GM20431 (cell line): Measurements from ENCODE around the gene CYP4B1.
"Not testable (repeated sequence)": the region's sequence is repeated elsewhere in the genome, so short reads cannot be mapped to it uniquely, and the experiment has no call there.

Experiments
- in situ Hi-C: fragments of 300-500 bp; cut with MseI, MboI; formaldehyde crosslinking; loops from one replicate; pipeline ENCODE4 v1.15.0; 2020; ENCODE audit warnings: low sequenced_read_pairs; ENCODE audit not compliant: unreplicated experiment

CYP4B1 gene

DNA sequence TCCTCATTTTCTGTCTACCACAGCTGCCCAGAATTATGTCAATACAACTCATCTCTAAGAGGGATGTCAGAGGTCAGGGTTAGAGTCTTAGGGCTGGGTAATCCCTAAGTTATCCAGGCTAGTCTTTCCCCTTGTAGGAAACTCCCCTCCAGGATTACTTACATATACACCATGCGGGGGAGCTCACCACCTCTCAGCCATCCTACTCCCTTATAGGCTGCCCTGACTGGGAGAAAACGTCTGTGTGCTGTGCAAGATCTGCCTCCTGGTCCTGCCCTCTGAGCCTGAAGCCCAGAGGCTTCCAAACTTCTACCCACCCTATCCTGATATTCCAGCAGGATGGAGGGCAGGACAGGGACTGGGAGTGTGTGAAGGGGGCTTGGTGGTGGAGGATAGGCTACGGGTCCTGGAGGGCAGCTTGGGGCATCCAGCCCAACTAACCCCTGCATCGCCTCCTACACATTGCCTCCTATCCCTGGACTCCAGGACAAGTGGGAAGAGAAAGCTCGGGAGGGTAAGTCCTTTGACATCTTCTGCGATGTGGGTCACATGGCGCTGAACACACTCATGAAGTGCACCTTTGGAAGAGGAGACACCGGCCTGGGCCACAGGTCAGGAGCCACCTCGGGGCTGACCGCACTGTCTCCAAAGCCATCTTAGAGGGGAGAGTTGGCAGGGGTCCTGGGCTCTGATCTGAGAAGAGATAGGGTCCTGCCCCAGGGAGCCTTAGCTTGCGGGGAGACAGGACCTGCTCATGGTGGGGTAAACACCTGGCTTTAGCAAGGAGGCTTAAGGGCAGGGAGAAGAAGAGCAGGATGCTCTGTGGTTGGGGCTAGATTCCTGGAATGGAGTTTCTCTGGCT is 14.4 kb downstream of the CYP4B1 start:
- in situ Hi-C loops = no loop called here

DNA sequence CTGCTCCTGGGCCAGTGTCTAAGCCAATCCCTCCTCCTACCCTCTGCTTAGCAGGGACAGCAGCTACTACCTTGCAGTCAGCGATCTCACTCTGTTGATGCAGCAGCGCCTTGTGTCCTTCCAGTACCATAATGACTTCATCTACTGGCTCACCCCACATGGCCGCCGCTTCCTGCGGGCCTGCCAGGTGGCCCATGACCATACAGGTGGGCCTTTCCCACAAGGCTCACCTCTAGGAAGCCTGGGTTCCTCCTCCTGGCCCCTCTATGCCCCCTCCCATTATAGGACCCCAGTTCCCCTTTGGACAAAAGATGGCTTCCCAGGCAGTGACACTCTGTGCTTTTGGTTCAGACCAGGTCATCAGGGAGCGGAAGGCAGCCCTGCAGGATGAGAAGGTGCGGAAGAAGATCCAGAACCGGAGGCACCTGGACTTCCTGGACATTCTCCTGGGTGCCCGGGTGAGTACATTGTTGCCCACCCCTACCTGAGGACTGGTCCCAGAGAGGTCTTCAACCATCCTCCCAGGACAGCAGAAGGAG is 15.1 kb downstream of the CYP4B1 start:
- in situ Hi-C loops = no loop called here

GRCh38 chr1:46815133-46815532 is 16.3 kb downstream of the CYP4B1 start:
- in situ Hi-C loops = no loop called here

- in situ Hi-C loops = no loop called here
Observed at GRCh38 chr1:46816930-46817329, 18.1 kb downstream of the CYP4B1 start.

- in situ Hi-C loops = no loop called here
Observed at GRCh38 chr1:46817814-46818213, 19.0 kb downstream of the CYP4B1 start.

GRCh38 chr1:46818591-46818990 is 19.7 kb downstream of the CYP4B1 start:
- in situ Hi-C loops = no loop called here

DNA sequence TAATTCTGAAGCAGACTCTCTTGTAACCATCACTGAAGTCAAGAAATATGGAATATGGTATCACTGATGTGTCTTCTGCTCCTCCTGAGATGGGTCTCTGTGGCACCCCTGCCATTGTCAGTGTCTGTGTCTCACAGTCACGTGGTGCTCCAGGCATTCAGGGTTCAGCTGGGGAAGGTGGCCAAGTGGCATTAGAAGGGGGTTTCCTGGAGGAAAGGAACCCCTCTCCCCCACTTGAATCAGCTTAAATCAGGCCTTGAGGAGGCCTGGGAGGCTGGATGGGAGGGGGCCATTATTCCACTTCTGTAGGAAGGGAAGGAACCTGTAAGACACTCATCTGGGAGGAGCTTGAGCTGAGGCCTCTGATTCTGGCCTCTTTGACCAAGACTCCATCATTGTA is 20.5 kb downstream of the CYP4B1 start:
- in situ Hi-C loops = no loop called here

DNA sequence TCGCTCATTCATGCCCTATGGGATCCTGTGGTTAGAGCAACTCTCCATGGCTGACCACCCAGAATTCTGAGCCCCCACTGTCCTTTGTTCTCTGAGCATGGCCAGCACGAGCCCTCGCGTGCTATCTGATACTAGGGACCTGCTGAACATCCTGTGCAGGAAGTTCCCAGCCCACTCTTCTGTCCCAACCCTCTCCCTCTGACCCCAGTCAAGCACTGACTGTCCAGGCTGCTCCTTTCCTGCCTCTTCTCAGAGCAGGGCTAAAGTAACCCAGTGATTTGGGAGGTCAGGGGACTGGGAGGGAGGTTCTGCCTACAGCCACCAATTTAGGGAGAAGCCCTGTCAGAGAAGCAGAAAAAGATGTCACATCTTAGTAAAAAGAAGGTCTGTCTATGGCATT is 21.2 kb downstream of the CYP4B1 start:
- in situ Hi-C loops = no loop called here

DNA sequence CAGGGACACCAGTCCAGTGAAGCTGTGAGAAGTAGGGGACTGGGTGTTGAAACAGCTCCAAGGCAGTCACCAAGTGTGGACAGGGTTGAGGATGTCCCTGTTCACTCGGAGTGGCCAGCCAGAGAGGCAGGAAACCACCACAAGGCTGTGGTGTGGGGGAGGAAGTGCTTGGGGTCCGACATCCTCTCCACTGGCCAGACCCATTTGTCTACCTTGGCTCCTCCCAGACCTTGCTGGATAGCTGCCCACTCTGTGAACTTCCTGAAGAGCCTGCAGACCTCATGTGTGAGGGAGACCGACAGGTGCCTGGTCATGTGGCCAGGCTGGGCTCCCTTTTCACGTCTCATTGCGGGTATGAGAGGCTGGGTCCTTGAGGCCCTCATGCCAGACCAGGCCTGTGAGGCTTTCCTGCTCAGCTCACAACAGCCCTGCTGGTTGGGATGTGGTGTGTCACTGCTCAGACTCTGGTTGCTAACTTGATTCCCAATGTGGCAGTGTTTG is 21.8 kb downstream of the CYP4B1 start:
- in situ Hi-C loops = no loop called here

GRCh38 chr1:46822248-46822826 is 23.5 kb downstream of the CYP4B1 start:
- in situ Hi-C loops = no loop called here

DNA sequence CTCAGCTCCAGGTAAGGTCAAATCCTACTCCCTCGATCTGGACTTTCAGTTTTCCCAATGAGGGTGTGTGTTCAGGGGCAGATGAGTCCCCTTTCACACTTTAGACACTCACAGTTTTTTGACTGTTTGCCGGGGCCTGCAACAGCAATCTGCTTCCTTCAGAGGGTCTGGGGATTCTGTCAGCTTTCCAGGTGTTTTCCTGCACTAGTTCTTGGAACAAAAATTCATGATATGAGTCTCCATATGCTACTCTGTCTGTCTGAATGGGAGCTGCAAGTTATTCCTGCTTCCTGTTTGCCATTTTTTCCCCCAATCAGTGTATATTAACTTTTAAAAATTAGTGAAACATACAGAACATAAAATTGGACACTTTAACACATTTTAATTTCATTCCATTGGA is 24.3 kb downstream of the CYP4B1 start:
- in situ Hi-C loops = no loop called here

GRCh38 chr1:46826892-46827291 is 28.0 kb downstream of the CYP4B1 start:
- in situ Hi-C loops = not testable (repeated sequence)

GRCh38 chr1:46830665-46831322 is 31.9 kb downstream of the CYP4B1 start:
- in situ Hi-C loops = no loop called here

DNA sequence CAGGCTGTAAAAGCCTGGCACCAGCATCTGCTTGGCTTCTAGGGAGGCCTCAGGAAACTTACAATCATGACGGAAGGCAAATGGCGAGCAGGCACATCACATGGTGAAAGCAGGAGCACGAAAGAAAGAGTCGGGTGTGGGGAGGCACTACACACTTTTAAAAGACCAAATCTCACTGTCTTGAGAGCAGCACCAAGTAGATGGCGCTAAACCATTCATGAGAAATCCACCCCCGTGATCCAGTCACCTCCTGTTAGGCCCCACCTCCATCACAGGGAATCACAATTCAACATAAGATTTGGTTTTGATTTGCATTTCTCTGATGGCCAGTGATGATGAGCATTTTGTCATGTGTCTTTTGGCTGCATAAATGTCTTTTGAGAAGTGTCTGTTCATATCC is 36.6 kb downstream of the CYP4B1 start:
- in situ Hi-C loops = not testable (repeated sequence)

GRCh38 chr1:46846386-46846785 is 47.5 kb downstream of the CYP4B1 start:
- in situ Hi-C loops = not testable (repeated sequence)

GRCh38 chr1:46857660-46858065 is 58.8 kb downstream of the CYP4B1 start:
- in situ Hi-C loops = not testable (repeated sequence)

DNA sequence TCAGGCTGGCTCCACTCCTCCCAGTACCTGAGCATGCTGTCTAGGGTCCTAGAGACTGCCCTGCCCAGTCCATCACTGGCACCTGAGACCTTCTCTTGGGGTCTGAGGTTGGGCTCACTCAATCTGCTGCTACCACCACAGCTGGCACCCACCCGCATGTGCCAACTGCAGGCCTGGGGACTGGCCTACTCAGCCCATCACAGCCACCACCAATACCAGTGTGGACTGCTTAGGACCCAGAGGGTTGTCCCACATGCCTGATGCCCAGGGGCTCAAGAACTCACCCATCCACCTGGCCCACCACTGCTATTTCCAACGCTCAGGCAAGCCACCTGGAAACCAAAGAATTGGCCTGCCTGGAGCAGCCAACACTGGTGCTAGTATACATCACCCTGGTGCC is 63.5 kb downstream of the CYP4B1 start:
- in situ Hi-C loops = no loop called here
